HG02588 (cell line): Measurements from ENCODE around the gene FANCC.

Source experiments
- ATAC-seq: cut with Tn5 transposase; IDR thresholded peaks from one replicate; pipeline ENCODE4 v1.9.1; 2021; ENCODE audit warnings: mild to moderate bottlenecking, moderate library complexity; ENCODE audit not compliant: unreplicated experiment

FANCC gene

GRCh38 chr9:95127249-95128176 is 190.0 kb downstream of the FANCC start:
- ATAC-seq = no peak

- no peak for ATAC-seq
These were observed 190.8 kb downstream of the FANCC start for GRCh38 chr9:95126739-95127138.

- no peak for ATAC-seq
These were observed 191.9 kb downstream of the FANCC start for GRCh38 chr9:95125652-95126051.

- no peak for ATAC-seq
These were observed 192.7 kb downstream of the FANCC start for GRCh38 chr9:95124582-95125367.

GRCh38 chr9:95120781-95121370 is 196.6 kb downstream of the FANCC start:
- ATAC-seq = no peak

DNA sequence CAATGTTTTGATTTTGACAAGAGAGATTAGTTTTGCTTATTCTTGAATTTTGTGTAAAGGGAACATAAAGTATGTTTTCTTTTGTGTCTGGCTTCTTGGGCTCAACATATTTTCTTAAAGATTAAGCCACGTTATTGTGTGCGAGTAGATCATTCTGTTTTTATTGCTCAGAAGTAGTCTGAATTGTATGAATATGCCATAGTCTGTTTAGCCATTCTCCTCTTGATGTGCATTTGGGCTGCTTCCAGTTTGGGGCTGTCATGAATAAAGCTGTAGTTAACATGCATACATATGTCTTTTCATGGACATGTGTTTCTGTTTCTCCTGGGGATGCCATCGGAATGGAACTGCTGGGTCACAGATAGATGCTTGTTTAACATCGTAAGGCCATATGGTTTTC is 198.9 kb downstream of the FANCC start:
- ATAC-seq = no peak

- ATAC-seq = no peak
These were observed 200.7 kb downstream of the FANCC start for GRCh38 chr9:95116808-95117204.

DNA sequence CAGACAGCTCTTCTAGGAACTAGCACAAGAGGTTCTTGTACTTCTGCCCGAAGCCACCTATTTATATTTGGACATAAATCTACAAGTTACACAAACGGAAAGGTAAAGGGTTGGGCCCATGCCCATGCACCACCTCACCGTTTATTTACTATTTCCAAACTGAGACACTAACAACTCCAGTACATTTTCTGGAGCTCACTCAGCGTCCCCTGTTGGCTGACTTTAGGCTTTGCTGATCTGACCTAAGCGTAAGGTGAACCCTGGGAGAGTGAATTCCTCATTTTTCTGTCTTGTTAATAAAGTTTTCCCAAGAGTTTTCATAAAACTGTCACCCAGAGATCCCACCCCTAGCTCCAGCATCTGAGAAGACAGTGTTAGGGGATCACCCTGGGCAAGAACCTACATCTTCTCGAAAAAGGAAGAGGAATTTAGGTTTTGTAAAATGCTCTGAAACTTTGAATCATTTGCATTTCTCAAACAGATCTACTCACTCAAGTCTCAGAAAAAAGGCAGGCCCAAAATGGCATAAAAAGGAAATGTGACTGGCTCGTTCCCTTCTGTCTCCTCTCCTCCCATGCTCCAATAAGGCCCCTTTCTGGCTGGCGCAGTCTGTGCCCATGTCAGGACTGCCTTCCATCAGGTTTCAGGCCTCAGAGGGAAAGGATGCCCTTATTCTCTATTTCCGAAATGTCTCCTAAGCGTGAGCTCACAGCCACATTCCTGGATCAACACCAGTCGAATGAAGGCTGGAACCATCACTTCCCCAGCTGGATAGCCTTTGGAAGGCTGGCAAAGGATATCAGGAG is 201.3 kb downstream of the FANCC start:
- no peak for ATAC-seq

GRCh38 chr9:95115104-95115503 is 202.4 kb downstream of the FANCC start:
- ATAC-seq = no peak

DNA sequence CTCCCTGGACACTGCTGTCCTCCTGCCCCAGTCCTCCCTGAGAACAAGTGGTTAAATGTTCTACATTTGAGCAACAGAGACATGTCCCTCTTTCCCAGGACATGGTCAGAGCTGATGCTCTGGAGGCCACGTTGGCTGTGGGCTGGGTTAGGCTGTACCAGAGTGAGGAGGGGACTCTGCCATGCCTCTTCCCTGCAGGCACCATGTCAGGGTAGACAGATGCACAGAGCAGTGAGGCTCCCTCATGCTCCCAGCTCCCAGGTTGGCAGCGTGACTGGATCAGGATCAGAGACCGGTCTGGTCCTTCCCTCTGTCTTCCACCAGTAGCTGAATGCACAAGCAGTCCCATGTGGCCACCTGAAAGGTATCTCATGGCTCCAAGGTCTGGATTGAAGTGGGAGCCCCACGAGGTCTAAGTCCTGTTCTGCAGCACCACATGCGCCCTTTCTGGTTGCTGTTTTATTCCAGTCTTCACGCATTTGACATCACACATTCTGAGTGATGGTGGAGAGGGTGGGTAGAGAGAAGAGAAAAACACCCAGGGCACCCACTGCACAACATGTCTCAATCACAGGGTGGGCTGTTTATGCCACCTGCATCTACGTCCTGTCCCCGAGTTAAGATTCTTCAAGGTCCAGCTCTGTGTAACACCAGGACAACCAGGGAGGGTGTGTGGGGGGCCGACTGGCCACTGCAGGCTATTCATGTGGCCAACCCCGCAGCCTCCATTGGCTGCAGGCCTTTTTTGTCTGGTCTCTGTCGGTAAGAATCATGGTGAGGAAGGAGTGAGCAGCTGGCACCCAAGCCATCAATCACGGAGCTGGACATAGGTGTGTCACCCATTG is 204.9 kb downstream of the FANCC start:
- no peak for ATAC-seq

- ATAC-seq = no peak
These were observed 205.8 kb downstream of the FANCC start for GRCh38 chr9:95111716-95112115.

- ATAC-seq = no peak
These were observed 206.5 kb downstream of the FANCC start for GRCh38 chr9:95110921-95111525.

DNA sequence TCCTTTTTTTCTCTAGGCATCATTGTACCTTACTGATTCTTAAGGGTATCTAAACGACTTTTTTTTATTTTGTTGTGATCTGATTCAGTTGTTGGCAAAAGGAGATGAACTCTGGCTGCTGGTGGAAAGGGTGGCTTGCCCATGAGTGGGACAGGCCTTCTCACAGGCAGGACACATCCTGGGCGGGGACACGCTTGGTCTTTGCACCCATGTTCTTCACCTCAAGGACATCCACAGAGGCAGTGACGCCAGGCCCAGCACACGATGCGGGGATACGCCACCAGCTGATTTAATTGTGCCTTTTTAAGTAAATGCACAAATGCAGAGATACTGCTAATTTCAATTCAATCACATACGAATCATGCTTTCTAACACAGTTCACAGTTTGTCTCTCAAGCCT is 208.1 kb downstream of the FANCC start:
- no peak for ATAC-seq

DNA sequence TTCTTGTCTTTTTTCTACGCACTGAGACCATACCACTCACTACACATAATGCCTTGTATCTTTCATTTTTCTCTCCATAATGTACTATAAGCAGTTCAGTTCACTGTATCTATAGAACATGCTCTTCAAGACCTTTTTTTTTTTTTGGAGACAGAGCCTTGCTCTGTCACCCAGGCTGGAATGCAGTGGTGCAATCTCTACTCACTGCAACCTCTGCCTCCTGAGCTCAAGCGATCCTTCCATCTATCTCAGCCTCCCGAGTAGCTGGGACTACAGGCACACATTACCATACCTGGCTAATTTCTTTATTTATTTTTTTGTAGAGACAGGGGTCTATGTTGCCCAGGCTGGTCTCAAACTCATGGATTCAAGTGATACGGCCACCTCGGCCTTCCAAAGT is 208.7 kb downstream of the FANCC start:
- ATAC-seq = no peak

DNA sequence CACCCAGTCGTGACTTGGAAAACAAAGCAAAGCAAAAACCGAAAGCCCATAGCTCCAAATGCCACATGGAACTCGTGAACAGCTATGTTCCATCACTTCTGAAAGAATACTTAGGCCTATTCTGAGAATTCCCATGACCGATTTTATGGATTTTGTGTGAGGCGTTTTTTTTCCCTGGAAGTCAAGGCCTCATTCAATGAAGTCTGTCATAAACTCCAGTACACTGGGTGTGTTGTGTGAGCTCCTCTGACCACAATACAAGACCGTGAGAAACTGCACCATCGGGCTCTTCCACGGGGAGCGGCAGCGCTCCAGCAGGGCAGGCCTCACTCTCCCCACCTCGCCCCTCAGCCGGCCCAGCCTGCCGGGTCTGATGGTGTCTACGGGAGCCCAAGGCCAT is 209.5 kb downstream of the FANCC start:
- ATAC-seq = no peak

DNA sequence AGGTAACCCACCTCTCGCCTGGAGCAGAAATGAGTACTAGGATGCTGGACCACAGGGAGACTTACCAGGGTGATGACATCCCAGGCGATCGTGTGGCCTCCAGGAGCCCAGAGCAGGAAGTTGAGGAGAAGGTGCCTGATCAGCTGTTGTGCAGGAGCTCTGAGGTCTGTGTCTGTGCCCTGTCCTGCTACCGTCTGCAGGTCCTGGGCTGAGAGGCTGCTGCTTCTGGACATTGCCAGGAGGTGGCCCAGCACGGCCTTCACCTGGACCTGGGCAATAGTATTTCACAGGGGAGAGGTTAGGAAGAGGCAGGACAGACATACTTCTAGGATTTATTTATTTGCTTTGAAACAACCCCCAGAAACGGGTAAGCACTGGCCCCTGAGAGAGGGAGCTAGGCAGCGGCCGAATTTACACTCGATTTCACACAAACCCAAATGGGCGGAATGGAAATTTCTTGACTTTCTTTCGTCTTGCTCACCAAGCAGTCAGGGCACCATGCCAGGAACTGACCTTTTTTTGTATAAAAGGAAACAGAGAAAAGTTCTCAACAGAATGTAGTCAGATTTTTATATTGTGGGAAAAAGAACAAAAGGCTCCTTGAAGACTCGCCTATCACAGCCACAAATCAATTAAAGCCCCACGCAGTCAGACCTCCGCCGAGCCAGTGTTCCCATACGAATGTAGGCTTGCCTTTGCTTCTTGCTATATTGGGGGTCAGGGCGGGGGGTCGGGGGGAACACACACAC is 210.3 kb downstream of the FANCC start:
- ATAC-seq = no peak

GRCh38 chr9:95105519-95106287 is 211.8 kb downstream of the FANCC start:
- ATAC-seq = no peak

GRCh38 chr9:95104980-95105379 is 212.5 kb downstream of the FANCC start:
- no peak for ATAC-seq
